ENCODE measurements around the gene CCDC192. TPM values are rescaled to one million over a fixed set of nuclear protein-coding genes. Genes with fewer than 3 reads are reported as not detected.
A peak's percentile ranks its signal among the peaks of the same experiment; 100 is the strongest.

Gene CCDC192
- total RNA-seq, 1 donor from 2014 or later: 0.31 TPM

GRCh38 chr5:127930311-127930710 is 227.1 kb downstream of the CCDC192 start:
- no peaks in the 10 kb centered on the region for H3K27me3 Mint-ChIP-seq

DNA sequence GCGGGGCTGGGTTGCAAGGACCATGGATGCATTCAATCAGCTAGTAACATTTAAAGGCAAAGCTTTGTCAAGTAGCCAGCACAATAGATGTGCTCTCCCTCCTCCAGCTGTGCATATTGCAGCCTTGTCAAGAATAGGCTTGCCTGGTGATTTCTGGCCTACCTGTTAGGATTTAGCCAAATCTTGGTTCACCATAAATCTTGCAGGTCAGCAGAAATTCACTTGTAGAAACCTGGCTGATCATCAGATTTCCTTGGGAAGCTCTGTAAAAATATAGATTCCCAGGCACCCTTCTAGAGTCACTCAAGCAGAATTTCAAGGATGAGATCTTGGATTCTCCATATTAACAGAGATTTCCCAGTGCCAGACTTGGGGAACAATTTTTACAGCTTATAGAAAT is 228.2 kb downstream of the CCDC192 start:
- no peak for DNase-seq (ENCODE audit: extremely low spot score, unreplicated experiment)
- no peak overlapping the region for H3K27ac Mint-ChIP-seq
- no peak overlapping the region for H3K4me3 Mint-ChIP-seq
- peaks cover 22% of the 10 kb centered on the region for H3K4me1 Mint-ChIP-seq (ENCODE audit: unreplicated experiment)
- TF ChIP-seq, protein P1, sequence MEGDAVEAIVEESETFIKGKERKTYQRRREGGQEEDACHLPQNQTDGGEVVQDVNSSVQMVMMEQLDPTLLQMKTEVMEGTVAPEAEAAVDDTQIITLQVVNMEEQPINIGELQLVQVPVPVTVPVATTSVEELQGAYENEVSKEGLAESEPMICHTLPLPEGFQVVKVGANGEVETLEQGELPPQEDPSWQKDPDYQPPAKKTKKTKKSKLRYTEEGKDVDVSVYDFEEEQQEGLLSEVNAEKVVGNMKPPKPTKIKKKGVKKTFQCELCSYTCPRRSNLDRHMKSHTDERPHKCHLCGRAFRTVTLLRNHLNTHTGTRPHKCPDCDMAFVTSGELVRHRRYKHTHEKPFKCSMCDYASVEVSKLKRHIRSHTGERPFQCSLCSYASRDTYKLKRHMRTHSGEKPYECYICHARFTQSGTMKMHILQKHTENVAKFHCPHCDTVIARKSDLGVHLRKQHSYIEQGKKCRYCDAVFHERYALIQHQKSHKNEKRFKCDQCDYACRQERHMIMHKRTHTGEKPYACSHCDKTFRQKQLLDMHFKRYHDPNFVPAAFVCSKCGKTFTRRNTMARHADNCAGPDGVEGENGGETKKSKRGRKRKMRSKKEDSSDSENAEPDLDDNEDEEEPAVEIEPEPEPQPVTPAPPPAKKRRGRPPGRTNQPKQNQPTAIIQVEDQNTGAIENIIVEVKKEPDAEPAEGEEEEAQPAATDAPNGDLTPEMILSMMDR (conservative IDR thresholded peaks at IDR 0.05): no peak
- peaks cover 8% of the 10 kb centered on the region for H3K9me3 Mint-ChIP-seq
- H3K27me3 Mint-ChIP-seq: no peaks in the 10 kb centered on the region
- H3K36me3 Mint-ChIP-seq: no peaks in the 10 kb centered on the region

More at GRCh38 chr5:127930311-127930710, 227.1 kb downstream of the CCDC192 start:
- Mint-ChIP-seq H3K4me1 (ENCODE audit: unreplicated experiment) (peaks cover 26% of the 10 kb centered on the region), H3K4me3 (no peak overlapping the region), H3K9me3 (peaks cover 8% of the 10 kb centered on the region), H3K27ac (no peak overlapping the region), H3K36me3 (no peaks in the 10 kb centered on the region)
- TF ChIP-seq, protein P1 (conservative IDR thresholded peaks at IDR 0.05): no peak
- no peak for DNase-seq (ENCODE audit: extremely low spot score, unreplicated experiment)

- no peak overlapping the region for H3K4me3 Mint-ChIP-seq
- no peaks in the 10 kb centered on the region for H3K27me3 Mint-ChIP-seq
- TF ChIP-seq, protein P1 (conservative IDR thresholded peaks at IDR 0.05): no peak
- H3K4me1 Mint-ChIP-seq (ENCODE audit: unreplicated experiment): peaks cover 26% of the 10 kb centered on the region
- H3K27ac Mint-ChIP-seq: no peak overlapping the region
- peaks cover 3% of the 10 kb centered on the region for H3K36me3 Mint-ChIP-seq
- H3K9me3 Mint-ChIP-seq: peaks cover 8% of the 10 kb centered on the region
- no peak for DNase-seq (ENCODE audit: extremely low spot score, unreplicated experiment)
Measured at GRCh38 chr5:127933348-127933747, 230.2 kb downstream of the CCDC192 start.

DNA sequence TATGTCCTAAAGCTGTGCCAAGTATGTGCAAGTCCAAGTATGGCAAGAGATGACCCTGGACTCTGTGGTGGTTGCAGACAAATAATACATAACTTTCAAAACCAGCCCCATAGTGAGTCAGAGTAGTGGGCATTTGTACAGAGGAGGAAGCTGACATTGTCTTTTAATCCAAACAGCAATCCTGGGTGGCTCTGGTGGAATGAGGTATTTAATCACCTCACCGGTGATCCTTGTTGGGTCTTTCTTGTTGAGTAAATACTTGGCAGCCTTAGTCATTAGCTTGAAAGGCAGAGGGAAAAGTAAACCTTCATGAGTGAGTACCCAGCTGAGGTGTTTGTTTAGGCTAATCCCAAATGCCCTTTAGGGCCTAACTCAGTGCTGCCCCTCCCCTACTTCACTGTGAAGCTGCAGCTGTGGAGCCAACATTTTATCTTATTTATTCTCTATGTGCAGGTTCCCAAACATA is 231.6 kb downstream of the CCDC192 start:
- peaks cover 26% of the 10 kb centered on the region for H3K4me1 Mint-ChIP-seq (ENCODE audit: unreplicated experiment)
- peaks cover 3% of the 10 kb centered on the region for H3K36me3 Mint-ChIP-seq
- peaks cover 8% of the 10 kb centered on the region for H3K9me3 Mint-ChIP-seq
- no peak overlapping the region for H3K4me3 Mint-ChIP-seq
- no peak for DNase-seq (ENCODE audit: extremely low spot score, unreplicated experiment)
- TF ChIP-seq, protein P1 (conservative IDR thresholded peaks at IDR 0.05): no peak
- no peaks in the 10 kb centered on the region for H3K27me3 Mint-ChIP-seq
- peak overlapping the region; percentile 94 for H3K27ac Mint-ChIP-seq

- H3K27ac Mint-ChIP-seq: peak overlapping the region; percentile 94
- H3K9me3 Mint-ChIP-seq: peaks cover 6% of the 10 kb centered on the region
- TF ChIP-seq, protein P1 (conservative IDR thresholded peaks at IDR 0.05): no peak
- peaks cover 3% of the 10 kb centered on the region for H3K36me3 Mint-ChIP-seq
- no peak overlapping the region for H3K4me3 Mint-ChIP-seq
- H3K27me3 Mint-ChIP-seq: no peaks in the 10 kb centered on the region
- no peak for DNase-seq (ENCODE audit: extremely low spot score, unreplicated experiment)
- peaks cover 26% of the 10 kb centered on the region for H3K4me1 Mint-ChIP-seq (ENCODE audit: unreplicated experiment)
Measured at GRCh38 chr5:127935398-127935797, 232.2 kb downstream of the CCDC192 start.

All from type B pancreatic cell (in vitro differentiated cells).